Measurements from ENCODE around the gene CLASRP. TPM values are rescaled to one million over a fixed set of nuclear protein-coding genes. Genes with fewer than 3 reads are reported as not detected.

Gene CLASRP
- polyA plus RNA-seq, 1 donor = 53.1 TPM

GRCh38 chr19:45020071-45020470, 18.8 kb upstream of the CLASRP start:
- no peak for DNase-seq

- DNase-seq = no peak
Measured at GRCh38 chr19:45021971-45022370, 16.9 kb upstream of the CLASRP start.

- DNase-seq = no peak
Measured at GRCh38 chr19:45023048-45023447, 15.8 kb upstream of the CLASRP start.

GRCh38 chr19:45025264-45025663, 13.6 kb upstream of the CLASRP start:
- DNase-seq = no peak

- no peak for DNase-seq
Measured at GRCh38 chr19:45027371-45027770, 11.5 kb upstream of the CLASRP start.

GRCh38 chr19:45030825-45031224, 8.0 kb upstream of the CLASRP start:
- DNase-seq = no peak

- no peak for DNase-seq
Measured at GRCh38 chr19:45032421-45032820, 6.4 kb upstream of the CLASRP start.

GRCh38 chr19:45035755-45036154, 3.1 kb upstream of the CLASRP start:
- DNase-seq = no peak

- no peak for DNase-seq
Measured at GRCh38 chr19:45037393-45038169, 1.3 kb upstream of the CLASRP start.

- no peak for DNase-seq
Measured at GRCh38 chr19:45040059-45040771, 1.4 kb downstream of the CLASRP start.

GRCh38 chr19:45041125-45041524, 2.3 kb downstream of the CLASRP start:
- no peak for DNase-seq

- no peak for DNase-seq
Measured at GRCh38 chr19:45045671-45046353, 7.0 kb downstream of the CLASRP start.

GRCh38 chr19:45046355-45046754, 7.5 kb downstream of the CLASRP start:
- DNase-seq = no peak

- DNase-seq = no peak
Measured at GRCh38 chr19:45047188-45047797, 8.4 kb downstream of the CLASRP start.

GRCh38 chr19:45049073-45049736, 10.4 kb downstream of the CLASRP start:
- DNase-seq = no peak

- DNase-seq = no peak
Measured at GRCh38 chr19:45050036-45050435, 11.2 kb downstream of the CLASRP start.

- DNase-seq = no peak
Measured at GRCh38 chr19:45051929-45052579, 13.2 kb downstream of the CLASRP start.

GRCh38 chr19:45056831-45057230, 18.0 kb downstream of the CLASRP start:
- DNase-seq = no peak

GRCh38 chr19:45057444-45057843, 18.6 kb downstream of the CLASRP start:
- DNase-seq = no peak

GRCh38 chr19:45058622-45059159, 19.8 kb downstream of the CLASRP start:
- no peak for DNase-seq

GRCh38 chr19:45059258-45059965, 20.6 kb downstream of the CLASRP start:
- peak; percentile 46 for DNase-seq
